ENCODE measurements around the gene DSPP.

DNA sequence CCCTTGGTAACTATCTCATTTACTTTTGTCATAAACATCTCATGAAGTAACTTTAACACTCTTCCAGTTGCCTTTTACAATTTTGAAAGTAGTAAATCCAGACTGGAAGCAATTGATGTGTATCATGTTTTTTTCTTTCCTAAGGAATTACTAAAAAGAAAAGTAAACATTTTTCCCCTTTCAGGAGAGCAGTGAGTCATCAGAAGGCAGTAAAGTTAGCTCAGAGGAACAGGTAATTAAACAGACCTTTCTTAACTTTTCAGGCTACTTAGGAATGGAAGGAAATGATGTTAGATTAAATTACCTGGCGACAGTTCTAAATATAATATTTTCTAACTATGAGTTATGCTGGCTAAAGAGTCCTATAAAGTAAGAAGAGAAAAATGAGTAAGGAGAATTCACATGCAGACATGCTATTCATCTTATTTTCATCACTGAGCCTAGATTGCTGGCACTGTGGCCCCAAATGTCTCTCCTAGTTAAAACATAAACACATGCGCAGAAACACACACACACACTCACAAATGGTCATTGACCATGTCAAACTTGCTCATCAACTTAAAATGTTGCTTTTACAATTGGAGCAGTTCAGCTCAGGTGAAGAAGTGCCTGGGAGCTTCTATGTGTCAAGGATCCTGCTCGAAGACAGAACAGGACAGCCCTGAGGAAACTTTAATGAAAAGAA is 51.1 kb downstream of the DSPP start:
- TF ChIP-seq, protein P1, sequence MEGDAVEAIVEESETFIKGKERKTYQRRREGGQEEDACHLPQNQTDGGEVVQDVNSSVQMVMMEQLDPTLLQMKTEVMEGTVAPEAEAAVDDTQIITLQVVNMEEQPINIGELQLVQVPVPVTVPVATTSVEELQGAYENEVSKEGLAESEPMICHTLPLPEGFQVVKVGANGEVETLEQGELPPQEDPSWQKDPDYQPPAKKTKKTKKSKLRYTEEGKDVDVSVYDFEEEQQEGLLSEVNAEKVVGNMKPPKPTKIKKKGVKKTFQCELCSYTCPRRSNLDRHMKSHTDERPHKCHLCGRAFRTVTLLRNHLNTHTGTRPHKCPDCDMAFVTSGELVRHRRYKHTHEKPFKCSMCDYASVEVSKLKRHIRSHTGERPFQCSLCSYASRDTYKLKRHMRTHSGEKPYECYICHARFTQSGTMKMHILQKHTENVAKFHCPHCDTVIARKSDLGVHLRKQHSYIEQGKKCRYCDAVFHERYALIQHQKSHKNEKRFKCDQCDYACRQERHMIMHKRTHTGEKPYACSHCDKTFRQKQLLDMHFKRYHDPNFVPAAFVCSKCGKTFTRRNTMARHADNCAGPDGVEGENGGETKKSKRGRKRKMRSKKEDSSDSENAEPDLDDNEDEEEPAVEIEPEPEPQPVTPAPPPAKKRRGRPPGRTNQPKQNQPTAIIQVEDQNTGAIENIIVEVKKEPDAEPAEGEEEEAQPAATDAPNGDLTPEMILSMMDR (IDR thresholded peaks at IDR 0.05; ENCODE audit: insufficient read depth, low read depth, low read length): no peak
- no peak for TF ChIP-seq EZH2 (IDR thresholded peaks at IDR 0.05; ENCODE audit: insufficient read depth, low read length)
